IMR-90 (cell line): ENCODE measurements around the gene ARNT2. TPM values are rescaled to one million over a fixed set of nuclear protein-coding genes. Genes with fewer than 3 reads are reported as not detected.

ENCODE experiments used
- ATAC-seq: fragments of 200-7000 bp; cut with Tn5 transposase; 2 replicates; pipeline ENCODE4 v1.9.1; 2020; ENCODE audit warnings: low read depth, mild to moderate bottlenecking, moderate library complexity
- BruUV-seq: library from RNA; stranded (reverse); fragments of 400-500 nt; replicated peaks from 2 replicates; lab custom pipeline; 2021; lab: Mats Ljungman, UMichigan
- CTCF ChIA-PET: fragments of 300-600 bp; formaldehyde crosslinking; extraction: SDS; loops from one replicate; lab custom pipeline; 2021; ENCODE audit warnings: antibody characterized with exemption; lab: Yijun Ruan, JAX
- POLR2A ChIA-PET: fragments of 300-600 bp; sonication (Branson Sonifier 250); formaldehyde crosslinking; loops from one replicate; lab custom pipeline; 2022; ENCODE audit warnings: antibody characterized with exemption; ENCODE audit not compliant: unreplicated experiment; lab: Charles Lee
- DNase-seq: peaks from one replicate; pipeline ENCODE4 v3.0.0; 2013
- H2AFZ ChIP-seq: replicated peaks from 2 replicates; pipeline ENCODE3; 2013; ENCODE audit warnings: low read length, mild to moderate bottlenecking; ENCODE audit not compliant: poor library complexity
- H2AK5ac ChIP-seq: 2 replicates; pipeline ENCODE4 v1.6.1; 2013; ENCODE audit warnings: low read depth, low read length, inconsistent platforms
- H2AK9ac ChIP-seq: replicated peaks from 2 replicates; pipeline ENCODE3; 2013; ENCODE audit warnings: mild to moderate bottlenecking, low read depth, low read length, moderate library complexity; ENCODE audit not compliant: poor library complexity
- H2BK120ac ChIP-seq: 2 replicates; pipeline ENCODE4 v1.6.1; 2013; ENCODE audit warnings: low read depth, low read length, inconsistent platforms
- H2BK15ac ChIP-seq: 3 replicates; pipeline ENCODE4 v1.6.1; 2013; ENCODE audit warnings: low read depth, low read length, inconsistent platforms
- H2BK20ac ChIP-seq: 2 replicates; pipeline ENCODE4 v1.6.1; 2013; ENCODE audit warnings: low read depth, mild to moderate bottlenecking, inconsistent platforms, low read length, moderate library complexity
- H2BK5ac ChIP-seq: 2 replicates; pipeline ENCODE4 v1.6.1; 2013; ENCODE audit warnings: mild to moderate bottlenecking, low read depth, low read length, inconsistent platforms; ENCODE audit not compliant: poor library complexity, severe bottlenecking
- H3K14ac ChIP-seq: replicated peaks from 2 replicates; pipeline ENCODE4 v1.6.1; 2013; ENCODE audit warnings: low read depth, low read length, inconsistent platforms
- H3K18ac ChIP-seq: 2 replicates; pipeline ENCODE4 v1.6.1; 2013; ENCODE audit warnings: low read depth, low read length, control low read depth
- H3K23ac ChIP-seq: 2 replicates; pipeline ENCODE4 v1.6.1; 2013; ENCODE audit warnings: low read depth, low read length, inconsistent platforms
- H3K27ac ChIP-seq: 2 replicates; pipeline ENCODE4 v1.5.1; 2013; ENCODE audit warnings: mild to moderate bottlenecking, control low read depth, low read length; ENCODE audit not compliant: insufficient read depth
- H3K27me3 ChIP-seq: 2 replicates; pipeline ENCODE4 v1.6.1; 2013; ENCODE audit warnings: low read length; ENCODE audit not compliant: control insufficient read depth, insufficient read depth
- H3K36me3 ChIP-seq: 2 replicates; pipeline ENCODE4 v1.6.1; 2013; ENCODE audit warnings: low read length, mixed read lengths; ENCODE audit not compliant: control insufficient read depth, insufficient read depth
- H3K4ac ChIP-seq: 2 replicates; pipeline ENCODE4 v1.6.1; 2013; ENCODE audit warnings: low read depth, low read length, inconsistent platforms
- H3K4me1 ChIP-seq: 2 replicates; pipeline ENCODE4 v1.6.1; 2013; ENCODE audit warnings: low read length, mixed read lengths; ENCODE audit not compliant: control insufficient read depth, insufficient read depth
- H3K4me2 ChIP-seq: 2 replicates; pipeline ENCODE4 v1.6.1; 2013; ENCODE audit warnings: low read depth, mild to moderate bottlenecking, control low read depth, low read length, moderate library complexity
- H3K4me3 ChIP-seq: 2 replicates; pipeline ENCODE4 v1.5.1; 2013; ENCODE audit warnings: low read depth, mild to moderate bottlenecking, control low read depth, low read length, moderate library complexity; ENCODE audit not compliant: insufficient read depth
- H3K56ac ChIP-seq: 2 replicates; pipeline ENCODE4 v1.6.1; 2013; ENCODE audit warnings: low read length, inconsistent platforms; ENCODE audit not compliant: insufficient read depth; ENCODE audit errors: extremely low read depth
- H3K79me1 ChIP-seq, 2 experiments: 2 replicates each; pipeline ENCODE4 v1.6.1; 2013; ENCODE audit warnings: low read length in 2 of 2, inconsistent platforms in 1 of 2, low read depth in 1 of 2
- H3K9ac ChIP-seq: 2 replicates; pipeline ENCODE4 v1.6.1; 2013; ENCODE audit warnings: low read depth, low read length, control low read depth
- H3K9me1 ChIP-seq: 2 replicates; pipeline ENCODE4 v1.6.1; 2013; ENCODE audit warnings: low read length, inconsistent platforms; ENCODE audit not compliant: insufficient read depth
- H3K9me3 ChIP-seq: 2 replicates; pipeline ENCODE4 v1.6.1; 2013; ENCODE audit warnings: low read length; ENCODE audit not compliant: control insufficient read depth, insufficient read depth
- H4K20me1 ChIP-seq: 2 replicates; pipeline ENCODE4 v1.6.1; 2013; ENCODE audit warnings: low read length, inconsistent platforms; ENCODE audit not compliant: insufficient read depth
- H4K5ac ChIP-seq: 2 replicates; pipeline ENCODE4 v1.6.1; 2013; ENCODE audit warnings: mild to moderate bottlenecking, low read depth, low read length, control low read depth
- H4K8ac ChIP-seq, 2 experiments: 2 replicates each; pipeline ENCODE4 v1.6.1; 2013; ENCODE audit warnings: low read depth in 2 of 2, low read length in 2 of 2, control low read depth in 1 of 2, inconsistent platforms in 1 of 2
- H4K91ac ChIP-seq: 2 replicates; pipeline ENCODE4 v1.6.1; 2013; ENCODE audit warnings: low read depth, low read length, inconsistent platforms; ENCODE audit not compliant: insufficient read depth
- CEBPB ChIP-seq: IDR thresholded peaks from 2 replicates; pipeline ENCODE4 v1.6.1; 2012; ENCODE audit warnings: low read depth, low read length, improper control_type of control experiment
- CHD1 ChIP-seq: IDR thresholded peaks from 2 replicates; pipeline ENCODE4 v1.6.1; 2012; ENCODE audit warnings: low read depth, low read length, improper control_type of control experiment
- FOS ChIP-seq: fragments of 150-350 bp; IDR thresholded peaks from 2 replicates; pipeline ENCODE4 v1.6.1; 2016; ENCODE audit warnings: low read depth, low read length
- MAFK ChIP-seq: IDR thresholded peaks from 2 replicates; pipeline ENCODE4 v1.6.1; 2012; ENCODE audit warnings: low read depth, low read length, improper control_type of control experiment
- MAZ ChIP-seq: IDR thresholded peaks from 2 replicates; pipeline ENCODE4 v1.6.1; 2012; ENCODE audit warnings: low read depth, mild to moderate bottlenecking, low read length, improper control_type of control experiment, moderate library complexity, borderline replicate concordance
- MXI1 ChIP-seq: IDR thresholded peaks from 2 replicates; pipeline ENCODE4 v1.6.1; 2012; ENCODE audit warnings: low read depth, mild to moderate bottlenecking, low read length, moderate library complexity, borderline replicate concordance
- SMC3 ChIP-seq: fragments of 150-350 bp; IDR thresholded peaks from 2 replicates; pipeline ENCODE4 v1.6.1; 2016; ENCODE audit warnings: low read depth, mild to moderate bottlenecking, antibody characterized with exemption, low read length, moderate library complexity
- WGBS, 2 experiments: methylation state at CpG; one replicate each; pipeline versions ENCODE4 v1.1.5 to v1.1.7; 2013; ENCODE audit warnings: missing lambda C conversion rate in 2 of 2; ENCODE audit not compliant: insufficient read length in 1 of 2; ENCODE audit errors: extremely low coverage in 2 of 2; 5-methylcytosine and 5-hydroxymethylcytosine counted together
- dilution Hi-C: fragments of 300-500 bp; cut with HindIII; formaldehyde crosslinking; loops from one replicate; pipeline ENCODE4 v1.14.3; 2018; ENCODE audit warnings: low sequenced_read_pairs; ENCODE audit not compliant: unreplicated experiment
- in situ Hi-C: fragments of 300-500 bp; cut with MboI; formaldehyde crosslinking; loops from 3 replicates; pipeline ENCODE4 v1.14.3; 2019; ENCODE audit warnings: low sequenced_read_pairs, inconsistent platforms, mixed read lengths
- intact Hi-C: fragments of 100-400 bp; cut with micrococcal nuclease; formaldehyde crosslinking; loops from 2 replicates; pipeline ENCODE4 v1.10.0; 2022
- polyA plus RNA-seq, 3 experiments: library from polyadenylated mRNA; depleted of rRNA; stranded (reverse); fragments of >200 nt; gene quantifications; 2 replicates each; pipeline ENCODE4 v1.2.3, GENCODE V29; 2012; ENCODE audit warnings: low replicate concordance in 1 of 3
- total RNA-seq: library from RNA; depleted of rRNA; stranded (reverse); fragments of >200 nt; gene quantifications from 2 replicates; pipeline ENCODE4 v1.2.3, GENCODE V29; 2012

ARNT2 gene
- total and polyA plus RNA-seq, 2 of the 4 experiments (the other 2 are of a cell fraction), result 18.2 to 19.0 TPM

DNA sequence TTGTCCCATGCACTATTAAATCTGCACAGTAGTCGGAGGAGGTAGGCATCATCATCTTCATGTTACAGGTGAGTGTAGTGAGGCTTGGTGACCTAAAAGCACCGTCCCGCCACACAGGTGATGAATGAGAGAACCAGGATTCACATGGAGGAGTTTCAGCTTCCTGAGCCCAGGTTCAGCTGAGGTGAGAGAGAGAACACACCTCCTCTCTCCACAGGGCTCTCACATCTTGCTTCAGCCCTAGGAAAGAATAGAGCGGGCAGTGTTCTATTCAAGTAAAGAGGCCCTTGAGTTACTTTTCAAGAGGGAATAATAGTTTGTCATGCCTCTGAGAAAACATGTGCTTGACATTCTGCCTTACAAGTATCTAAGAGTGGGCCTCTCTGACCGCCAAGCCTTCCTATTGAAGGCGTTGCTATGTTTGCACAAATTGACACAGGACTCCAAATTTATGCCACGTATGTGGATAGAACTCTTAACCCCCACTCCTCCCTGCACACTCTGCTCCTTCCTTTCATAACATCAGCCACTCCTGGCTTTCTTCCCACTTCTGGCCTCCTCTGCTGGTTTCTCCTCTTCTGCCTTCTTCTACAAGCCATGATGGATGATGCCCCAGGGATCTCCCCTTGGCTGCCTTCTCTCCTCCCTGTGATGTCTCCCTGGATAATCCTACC lies 152.6 kb downstream of the ARNT2 start:
- Histone ChIP-seq H3K27me3 (no peaks in the 10 kb centered on the region), H3K36me3 (peaks cover 36% of the 10 kb centered on the region), H3K9me3 (no peaks in the 10 kb centered on the region), H2BK120ac (0 out of 2 replicates have a peak overlapping the region, but pooled peaks have one; percentile 16), H3K4ac (0 out of 2 replicates have a peak overlapping the region, but pooled peaks have one; percentile 15), H2AFZ (no peak overlapping the region), H3K79me1 (peaks cover 6 to 16% of the 10 kb centered on the region in 2 experiments), H3K4me2 (no peak overlapping the region), H3K14ac (0 out of 2 replicates have a peak overlapping the region, but pooled peaks have one; percentile 14), H2BK20ac (peak overlapping the region; percentile 36; the same call in 1 of the 2 replicates), H3K23ac (no peak overlapping the region), H4K8ac (peak overlapping the region in 1 of 2 experiments; percentile 31; a peak in 2 of 4 replicates), H3K9me1 (peaks cover 32% of the 10 kb centered on the region), H4K20me1 (no peaks in the 10 kb centered on the region), H3K4me3 (no peak overlapping the region), H2BK15ac (peak overlapping the region; percentile 36; the same call in 2 of the 3 replicates), H4K5ac (peak overlapping the region; percentile 53), H3K27ac (no peak overlapping the region), H4K91ac (peak overlapping the region; percentile 19; the same call in 1 of the 2 replicates), H2BK5ac (no peak overlapping the region), H3K56ac (no peak overlapping the region), H2AK9ac (no peak overlapping the region), H2AK5ac (peak overlapping the region; percentile 45), H3K18ac (peak overlapping the region; percentile 30), H3K9ac (no peak overlapping the region), H3K4me1 (peaks cover 8% of the 10 kb centered on the region)
- in situ Hi-C loops (no loop called here), dilution Hi-C loops (no loop called here), intact Hi-C loops (no loop called here)
- DNase-seq (peak; percentile 18), ATAC-seq (no peak)
- ChIA-PET POLR2A (no interaction called here), CTCF (no interaction called here)
- WGBS, 2 experiments, result 92% methylated on average over 2 of the region's 7 CpGs; no CpG with 5 or more reads in 1 of the 2 experiments
- BruUV-seq, result no TSS peak
- TF ChIP-seq MXI1, result no peak
- TF ChIP-seq SMC3, result no peak
- TF ChIP-seq MAFK, result no peak
- TF ChIP-seq MAZ, result no peak
- TF ChIP-seq CHD1, result no peak
- TF ChIP-seq CEBPB, result no peak
- no peak for TF ChIP-seq FOS
